ENCODE data around the gene MPHOSPH10. TPM values are rescaled to one million over a fixed set of nuclear protein-coding genes. Genes with fewer than 3 reads are reported as not detected.

Gene MPHOSPH10
- total and polyA plus RNA-seq, 4 donors, result 16.8 to 40.6 (median 25.0) TPM

GRCh38 chr2:71186973-71187372 lies 56.5 kb downstream of the MPHOSPH10 start:
- no peak overlapping the region for H3K27ac ChIP-seq (ENCODE audit: low read depth in 1 of 2, low read length in 1 of 2)
- peaks cover 0 to 16% (median 2%) of the 10 kb centered on the region in 4 donors for H3K36me3 ChIP-seq (ENCODE audit: control insufficient read depth in 4 of 4, insufficient read depth in 4 of 4, low read length in 4 of 4)
- H3K9ac ChIP-seq (ENCODE audit: insufficient read depth in 1 of 2, low read length in 2 of 2), result no peak overlapping the region
- no peaks in the 10 kb centered on the region for H3K27me3 ChIP-seq (ENCODE audit: control insufficient read depth in 3 of 3, insufficient read depth in 3 of 3, low read length in 2 of 3)
- DNase-seq (no peak), ATAC-seq (ENCODE audit: insufficient read depth, low FRiP score) (no peak)
- TF ChIP-seq CTCF (IDR thresholded peaks at IDR 0.05; ENCODE audit: control extremely low read depth, extremely low read depth), result no peak
- no peak overlapping the region for H3K4me3 ChIP-seq
- no peaks in the 10 kb centered on the region for H3K9me3 ChIP-seq (ENCODE audit: control insufficient read depth in 4 of 4, insufficient read depth in 3 of 4, low read length in 3 of 4)
- 78 to 80% methylated on average over 1 of the region's 1 CpG for WGBS, 2 donors
- H3K4me1 ChIP-seq (ENCODE audit: control insufficient read depth in 5 of 5, insufficient read depth in 5 of 5, low read length in 5 of 5), result peaks cover 0 to 5% (median 0%) of the 10 kb centered on the region in 5 donors

GRCh38 chr2:71187589-71187988 lies 57.2 kb downstream of the MPHOSPH10 start:
- no peak for ATAC-seq (ENCODE audit: insufficient read depth, low FRiP score)
- Histone ChIP-seq H3K27me3 (ENCODE audit: control insufficient read depth in 3 of 3, insufficient read depth in 3 of 3, low read length in 2 of 3) (no peaks in the 10 kb centered on the region), H3K27ac (ENCODE audit: low read depth in 1 of 2, low read length in 1 of 2) (no peak overlapping the region), H3K4me1 (ENCODE audit: control insufficient read depth in 5 of 5, insufficient read depth in 5 of 5, low read length in 5 of 5) (peaks cover 0 to 5% (median 0%) of the 10 kb centered on the region in 5 donors), H3K9me3 (ENCODE audit: control insufficient read depth in 4 of 4, insufficient read depth in 3 of 4, low read length in 3 of 4) (no peaks in the 10 kb centered on the region), H3K9ac (ENCODE audit: insufficient read depth in 1 of 2, low read length in 2 of 2) (no peak overlapping the region), H3K36me3 (ENCODE audit: control insufficient read depth in 4 of 4, insufficient read depth in 4 of 4, low read length in 4 of 4) (peaks cover 0 to 16% (median 2%) of the 10 kb centered on the region in 4 donors), H3K4me3 (no peak overlapping the region)
- no peak for TF ChIP-seq CTCF (IDR thresholded peaks at IDR 0.05; ENCODE audit: control extremely low read depth, extremely low read depth)
- DNase-seq, result no peak
- 77 to 93% methylated on average over 2 of the region's 2 CpGs for WGBS, 2 donors

- Histone ChIP-seq H3K27ac (ENCODE audit: low read depth in 1 of 2, low read length in 1 of 2) (no peak overlapping the region), H3K4me1 (ENCODE audit: control insufficient read depth in 5 of 5, insufficient read depth in 5 of 5, low read length in 5 of 5) (no peaks in the 10 kb centered on the region), H3K9me3 (ENCODE audit: control insufficient read depth in 4 of 4, insufficient read depth in 3 of 4, low read length in 3 of 4) (no peaks in the 10 kb centered on the region), H3K36me3 (ENCODE audit: control insufficient read depth in 4 of 4, insufficient read depth in 4 of 4, low read length in 4 of 4) (peaks cover 0 to 16% (median 2%) of the 10 kb centered on the region in 4 donors), H3K4me3 (no peak overlapping the region), H3K9ac (ENCODE audit: insufficient read depth in 1 of 2, low read length in 2 of 2) (no peak overlapping the region), H3K27me3 (ENCODE audit: control insufficient read depth in 3 of 3, insufficient read depth in 3 of 3, low read length in 2 of 3) (no peaks in the 10 kb centered on the region)
- TF ChIP-seq CTCF (IDR thresholded peaks at IDR 0.05; ENCODE audit: control extremely low read depth, extremely low read depth), result no peak
- ATAC-seq (ENCODE audit: insufficient read depth, low FRiP score) (no peak), DNase-seq (peak; percentile 24 to 74 (median 68))
- WGBS, 2 donors, result 64 to 82% methylated on average over 3 of the region's 3 CpGs
These were observed 60.5 kb downstream of the MPHOSPH10 start for GRCh38 chr2:71190656-71191569.
